Peyer's patch (tissue), 4 donors: ENCODE results near the gene RTCA.

ENCODE experiments used
- CTCF ChIP-seq, 6 experiments: fragments of 450-650 bp in 4 of 6; fragments of 200-600 bp in 2 of 6; sonication (generic) in 1 of 6; IDR thresholded peaks; one replicate each; pipeline ENCODE4 v1.5.1; 2017 to 2019; ENCODE audit warnings: antibody characterized with exemption in 6 of 6, mild to moderate bottlenecking in 3 of 6, moderate library complexity in 1 of 6
- POLR2A ChIP-seq, 2 donors: fragments of 450-650 bp; IDR thresholded peaks; one replicate each; pipeline ENCODE4 v1.5.1; 2017; ENCODE audit warnings: antibody characterized with exemption in 2 of 2, mild to moderate bottlenecking in 2 of 2, moderate library complexity in 2 of 2

GRCh38 chr1:100335436-100335835 lies 69.4 kb downstream of the RTCA start:
- no peak for TF ChIP-seq POLR2A (IDR thresholded peaks at IDR 0.05)
- no peak for TF ChIP-seq CTCF (IDR thresholded peaks at IDR 0.05)
